PC-3 (cell line): ENCODE measurements around the gene GIGYF2. TPM values are rescaled to one million over a fixed set of nuclear protein-coding genes. Genes with fewer than 3 reads are reported as not detected.

Experiments used
- ATAC-seq: fragments of 200-7000 bp; cut with Tn5 transposase; 2 replicates; pipeline ENCODE4 v1.9.1; 2020; ENCODE audit warnings: mild to moderate bottlenecking, moderate library complexity
- BruUV-seq: library from RNA; stranded (reverse); fragments of 400-500 nt; replicated peaks from 2 replicates; lab custom pipeline; 2021; lab: Mats Ljungman, UMichigan
- CTCF ChIA-PET: fragments of 300-600 bp; sonication (Branson Sonifier 250); formaldehyde crosslinking; loops from one replicate; lab custom pipeline; 2022; ENCODE audit warnings: antibody characterized with exemption; lab: Charles Lee
- POLR2A ChIA-PET: fragments of 300-600 bp; sonication (Branson Sonifier 250); formaldehyde crosslinking; loops from one replicate; lab custom pipeline; 2022; ENCODE audit warnings: antibody characterized with exemption; ENCODE audit not compliant: unreplicated experiment; lab: Charles Lee
- DNase-seq: peaks from one replicate; pipeline ENCODE4 v3.0.0-alpha.2; 2015
- H2AFZ ChIP-seq: fragments of 300-600 bp; sonication (generic); 2 replicates; pipeline ENCODE4 v1.6.0; 2016; ENCODE audit warnings: antibody characterized with exemption, low read length
- H3F3A ChIP-seq: fragments of 300-600 bp; sonication (generic); one replicate; pipeline ENCODE4 v1.6.0; 2017; ENCODE audit warnings: antibody characterized with exemption, low read length, control low read depth, mild to moderate bottlenecking; ENCODE audit not compliant: unreplicated experiment
- H3K27ac ChIP-seq: fragments of 300-600 bp; sonication (generic); 2 replicates; pipeline ENCODE4 v1.5.1; 2016; ENCODE audit warnings: mild to moderate bottlenecking, low read length
- H3K27me3 ChIP-seq: fragments of 300-600 bp; sonication (generic); 2 replicates; pipeline ENCODE4 v1.6.1; 2016; ENCODE audit warnings: low read length, mixed read lengths
- H3K36me3 ChIP-seq: fragments of 300-600 bp; sonication (generic); 2 replicates; pipeline ENCODE4 v1.6.1; 2016; ENCODE audit warnings: low read depth, mixed run types, low read length, mixed read lengths
- H3K4me1 ChIP-seq: fragments of 300-600 bp; sonication (generic); 2 replicates; pipeline ENCODE4 v1.5.1; 2016; ENCODE audit warnings: low read length; ENCODE audit not compliant: insufficient read depth
- H3K4me2 ChIP-seq: fragments of 300-600 bp; sonication (generic); 2 replicates; pipeline ENCODE4 v1.6.0; 2016; ENCODE audit warnings: low read length
- H3K4me3 ChIP-seq: fragments of 300-600 bp; sonication (generic); 2 replicates; pipeline ENCODE4 v1.5.1; 2016; ENCODE audit warnings: mild to moderate bottlenecking, low read length, mixed read lengths
- H3K79me2 ChIP-seq: fragments of 300-600 bp; sonication (generic); 2 replicates; pipeline ENCODE4 v1.6.1; 2017; ENCODE audit warnings: low read length, mixed read lengths
- H3K9ac ChIP-seq: fragments of 300-600 bp; sonication (generic); 2 replicates; pipeline ENCODE4 v1.6.0; 2016; ENCODE audit warnings: mild to moderate bottlenecking, low read length
- H3K9me2 ChIP-seq: fragments of 300-600 bp; sonication (generic); replicated peaks from 2 replicates; pipeline ENCODE4 v1.6.1; 2016; ENCODE audit warnings: mixed run types, low read length, mixed read lengths
- H3K9me3 ChIP-seq: fragments of 300-600 bp; sonication (generic); 2 replicates; pipeline ENCODE4 v1.6.1; 2016; ENCODE audit warnings: low read length, mixed read lengths
- H4K20me1 ChIP-seq: fragments of 300-600 bp; sonication (generic); 2 replicates; pipeline ENCODE4 v1.6.1; 2016; ENCODE audit warnings: low read length, mixed read lengths
- EZH2 ChIP-seq: fragments of 300-600 bp; sonication (generic); IDR thresholded peaks from one replicate; pipeline ENCODE4 v1.6.1; 2017; ENCODE audit warnings: antibody characterized with exemption, mild to moderate bottlenecking, low read length; ENCODE audit not compliant: unreplicated experiment
- EZH2phosphoT487 ChIP-seq: fragments of 300-600 bp; sonication (generic); IDR thresholded peaks from 2 replicates; pipeline ENCODE4 v1.6.1; 2018; ENCODE audit warnings: mild to moderate bottlenecking, antibody characterized with exemption, low read length, borderline replicate concordance
- intact Hi-C: fragments of 100-400 bp; cut with micrococcal nuclease; formaldehyde crosslinking; loops from 2 replicates; pipeline ENCODE4 v1.9.0; 2023
- total RNA-seq: library from RNA; depleted of rRNA; stranded (reverse); fragments of >200 nt; gene quantifications from 2 replicates; pipeline ENCODE4 v1.2.3, GENCODE V29; 2014
- TF ChIP-seq, protein P1 (sequence below): fragments of 300-600 bp; sonication (generic); conservative IDR thresholded peaks from 2 replicates; pipeline ENCODE4 v1.5.1; 2017; ENCODE audit warnings: antibody characterized with exemption, low read depth, mild to moderate bottlenecking, low read length

Gene GIGYF2
- total RNA-seq, 1 experiment from 2014 or later: 41.3 TPM

DNA sequence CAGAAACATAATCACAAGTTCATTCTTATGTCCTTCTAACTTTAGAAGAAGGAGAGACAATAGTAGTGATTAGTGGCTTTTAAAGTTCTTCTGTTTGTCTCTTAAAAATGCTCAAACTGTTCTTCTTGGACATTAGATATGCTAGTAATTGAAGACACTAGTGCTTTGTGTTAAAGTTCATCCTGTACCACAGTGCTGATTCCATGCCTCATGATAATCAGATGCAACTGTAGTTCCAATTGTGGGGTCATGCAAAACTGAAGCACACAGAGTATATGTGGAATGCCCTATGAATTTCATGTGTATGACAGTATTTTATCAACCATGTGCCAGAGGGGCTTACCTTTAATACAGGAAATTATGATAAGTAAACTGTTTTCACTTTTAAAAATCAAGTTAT, 90.7 kb downstream of the GIGYF2 start:
- intact Hi-C loops: no loop called here
- Histone ChIP-seq H3K9ac (no peak overlapping the region), H3K9me2 (no peaks in the 10 kb centered on the region), H3F3A (no peaks in the 10 kb centered on the region), H3K36me3 (peaks cover 58% of the 10 kb centered on the region), H3K4me2 (no peak overlapping the region), H4K20me1 (no peaks in the 10 kb centered on the region), H3K9me3 (no peaks in the 10 kb centered on the region), H2AFZ (no peak overlapping the region), H3K27me3 (no peaks in the 10 kb centered on the region), H3K27ac (no peak overlapping the region), H3K4me3 (no peak overlapping the region), H3K79me2 (no peaks in the 10 kb centered on the region), H3K4me1 (no peaks in the 10 kb centered on the region)
- TF ChIP-seq EZH2phosphoT487: no peak
- no peak for TF ChIP-seq EZH2
- TF ChIP-seq, protein P1, sequence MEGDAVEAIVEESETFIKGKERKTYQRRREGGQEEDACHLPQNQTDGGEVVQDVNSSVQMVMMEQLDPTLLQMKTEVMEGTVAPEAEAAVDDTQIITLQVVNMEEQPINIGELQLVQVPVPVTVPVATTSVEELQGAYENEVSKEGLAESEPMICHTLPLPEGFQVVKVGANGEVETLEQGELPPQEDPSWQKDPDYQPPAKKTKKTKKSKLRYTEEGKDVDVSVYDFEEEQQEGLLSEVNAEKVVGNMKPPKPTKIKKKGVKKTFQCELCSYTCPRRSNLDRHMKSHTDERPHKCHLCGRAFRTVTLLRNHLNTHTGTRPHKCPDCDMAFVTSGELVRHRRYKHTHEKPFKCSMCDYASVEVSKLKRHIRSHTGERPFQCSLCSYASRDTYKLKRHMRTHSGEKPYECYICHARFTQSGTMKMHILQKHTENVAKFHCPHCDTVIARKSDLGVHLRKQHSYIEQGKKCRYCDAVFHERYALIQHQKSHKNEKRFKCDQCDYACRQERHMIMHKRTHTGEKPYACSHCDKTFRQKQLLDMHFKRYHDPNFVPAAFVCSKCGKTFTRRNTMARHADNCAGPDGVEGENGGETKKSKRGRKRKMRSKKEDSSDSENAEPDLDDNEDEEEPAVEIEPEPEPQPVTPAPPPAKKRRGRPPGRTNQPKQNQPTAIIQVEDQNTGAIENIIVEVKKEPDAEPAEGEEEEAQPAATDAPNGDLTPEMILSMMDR: no peak
- CTCF ChIA-PET: no interaction called here
- ATAC-seq (no peak), DNase-seq (no peak)
- no TSS peak for BruUV-seq
- POLR2A ChIA-PET: interaction anchor here (0.7 kb wide), 1 partner anchor 13 kb away, joined by 4 read pairs; no protein-coding TSS in a partner anchor

DNA sequence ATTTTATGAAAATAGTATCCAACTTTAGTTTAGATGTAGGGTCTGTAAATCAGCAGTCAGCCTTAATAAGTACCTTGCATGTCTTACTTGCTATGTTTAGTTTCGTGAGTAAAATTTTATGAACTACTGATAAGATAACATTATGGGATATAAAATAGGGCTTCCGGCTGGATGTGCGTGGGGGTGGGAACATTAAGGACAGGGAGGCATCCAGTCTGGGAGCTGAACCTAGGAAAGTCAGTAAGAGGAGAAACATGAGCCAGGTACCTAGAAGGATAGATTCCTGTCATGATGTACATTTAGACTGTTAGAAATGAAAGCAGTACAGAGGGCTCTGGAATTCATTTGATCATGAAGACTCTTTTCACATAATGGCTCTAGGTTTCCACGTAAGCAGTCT, 92.0 kb downstream of the GIGYF2 start:
- intact Hi-C loops: no loop called here
- Histone ChIP-seq H2AFZ (no peak overlapping the region), H3K9me2 (no peaks in the 10 kb centered on the region), H3K27me3 (no peaks in the 10 kb centered on the region), H3F3A (no peaks in the 10 kb centered on the region), H3K36me3 (peaks cover 68% of the 10 kb centered on the region), H4K20me1 (no peaks in the 10 kb centered on the region), H3K27ac (no peak overlapping the region), H3K4me1 (no peaks in the 10 kb centered on the region), H3K4me2 (no peak overlapping the region), H3K79me2 (no peaks in the 10 kb centered on the region), H3K9ac (no peak overlapping the region), H3K9me3 (no peaks in the 10 kb centered on the region), H3K4me3 (no peak overlapping the region)
- CTCF ChIA-PET: no interaction called here
- TF ChIP-seq, protein P1: no peak
- no peak for TF ChIP-seq EZH2phosphoT487
- no peak for TF ChIP-seq EZH2
- no TSS peak for BruUV-seq
- no peak for ATAC-seq
- DNase-seq: no peak
- POLR2A ChIA-PET: no interaction called here

DNA sequence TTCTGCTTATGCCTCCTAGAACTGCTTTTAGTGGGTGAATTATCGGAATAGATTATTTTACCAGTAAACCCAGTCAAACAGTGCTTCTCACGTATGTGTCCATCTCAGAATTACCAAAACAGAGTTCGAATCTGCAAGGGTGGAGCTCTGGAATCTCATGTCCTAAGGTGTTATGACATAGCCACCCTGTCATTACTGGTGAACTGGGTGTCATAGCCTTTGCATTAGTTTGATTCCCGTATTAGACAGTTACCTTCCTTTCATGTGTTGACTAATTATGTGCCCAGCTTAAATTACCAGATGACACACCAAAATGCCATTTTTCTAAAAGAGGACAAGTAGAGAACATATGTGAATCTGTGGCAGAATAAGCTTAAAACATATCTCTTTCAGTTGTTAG, 94.4 kb downstream of the GIGYF2 start:
- no peak for DNase-seq
- Histone ChIP-seq H3F3A (no peaks in the 10 kb centered on the region), H3K9ac (no peak overlapping the region), H3K27ac (no peak overlapping the region), H2AFZ (no peak overlapping the region), H3K4me1 (no peaks in the 10 kb centered on the region), H4K20me1 (no peaks in the 10 kb centered on the region), H3K36me3 (peaks cover 81% of the 10 kb centered on the region), H3K9me2 (no peaks in the 10 kb centered on the region), H3K4me3 (no peak overlapping the region), H3K27me3 (no peaks in the 10 kb centered on the region), H3K9me3 (no peaks in the 10 kb centered on the region), H3K4me2 (no peak overlapping the region), H3K79me2 (no peaks in the 10 kb centered on the region)
- intact Hi-C loops: no loop called here
- ATAC-seq: no peak
- BruUV-seq: no TSS peak
- ChIA-PET POLR2A (no interaction called here), CTCF (no interaction called here)
- TF ChIP-seq, protein P1: no peak
- TF ChIP-seq EZH2phosphoT487 (no peak), EZH2 (no peak)
